22Rv1 (cell line): ENCODE data around the gene ROR1.

Source experiments
- ZFX ChIP-seq: fragments of 450-650 bp; IDR thresholded peaks from 2 replicates; pipeline ENCODE4 v1.6.1; 2017; ENCODE audit warnings: antibody characterized with exemption, borderline replicate concordance
- TF ChIP-seq, protein P1 (sequence below): fragments of 450-650 bp; IDR thresholded peaks from 2 replicates; pipeline ENCODE4 v1.5.1; 2017; ENCODE audit warnings: mild to moderate bottlenecking

DNA sequence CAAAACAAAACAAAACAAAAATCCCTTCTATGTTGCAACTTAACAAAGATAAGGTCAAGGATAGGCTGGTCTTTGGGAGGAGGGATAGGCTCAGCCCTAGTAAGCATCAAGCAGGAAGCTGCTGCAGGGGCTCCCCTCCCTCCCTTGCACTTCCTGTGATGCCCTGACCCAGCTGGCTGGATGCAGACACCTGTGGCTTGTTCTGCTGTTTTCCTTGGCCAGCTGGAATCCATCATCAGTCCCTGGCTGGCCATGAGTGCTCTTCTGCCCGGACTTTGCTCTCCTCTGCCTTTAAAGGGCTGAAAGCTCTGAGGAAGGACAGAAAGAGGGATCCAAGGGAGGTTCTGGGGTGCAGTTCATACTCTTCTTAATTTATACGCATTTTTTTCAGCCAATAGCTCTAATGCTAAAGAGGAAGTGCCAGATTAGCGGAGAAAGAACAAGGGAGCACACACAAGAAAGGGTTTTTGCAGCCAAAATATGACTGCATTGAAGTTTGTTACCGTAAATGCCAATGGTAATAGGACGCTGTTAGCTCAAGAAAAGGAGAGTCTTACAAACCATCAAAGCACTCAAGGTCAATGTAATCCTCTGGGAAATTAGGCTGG is 409.7 kb downstream of the ROR1 start:
- TF ChIP-seq, protein P1, sequence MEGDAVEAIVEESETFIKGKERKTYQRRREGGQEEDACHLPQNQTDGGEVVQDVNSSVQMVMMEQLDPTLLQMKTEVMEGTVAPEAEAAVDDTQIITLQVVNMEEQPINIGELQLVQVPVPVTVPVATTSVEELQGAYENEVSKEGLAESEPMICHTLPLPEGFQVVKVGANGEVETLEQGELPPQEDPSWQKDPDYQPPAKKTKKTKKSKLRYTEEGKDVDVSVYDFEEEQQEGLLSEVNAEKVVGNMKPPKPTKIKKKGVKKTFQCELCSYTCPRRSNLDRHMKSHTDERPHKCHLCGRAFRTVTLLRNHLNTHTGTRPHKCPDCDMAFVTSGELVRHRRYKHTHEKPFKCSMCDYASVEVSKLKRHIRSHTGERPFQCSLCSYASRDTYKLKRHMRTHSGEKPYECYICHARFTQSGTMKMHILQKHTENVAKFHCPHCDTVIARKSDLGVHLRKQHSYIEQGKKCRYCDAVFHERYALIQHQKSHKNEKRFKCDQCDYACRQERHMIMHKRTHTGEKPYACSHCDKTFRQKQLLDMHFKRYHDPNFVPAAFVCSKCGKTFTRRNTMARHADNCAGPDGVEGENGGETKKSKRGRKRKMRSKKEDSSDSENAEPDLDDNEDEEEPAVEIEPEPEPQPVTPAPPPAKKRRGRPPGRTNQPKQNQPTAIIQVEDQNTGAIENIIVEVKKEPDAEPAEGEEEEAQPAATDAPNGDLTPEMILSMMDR, result no peak
- TF ChIP-seq ZFX, result no peak
